Mesendoderm (in vitro differentiated cells): ENCODE data around the gene C19orf67.

Experiments
- DNase-seq: peaks from one replicate; pipeline ENCODE4 v3.0.0; 2013
- H2AK5ac ChIP-seq: 2 replicates; pipeline ENCODE4 v1.6.1; 2013; ENCODE audit warnings: low read length, inconsistent platforms
- H2BK120ac ChIP-seq: 2 replicates; pipeline ENCODE4 v1.6.1; 2013; ENCODE audit warnings: low read depth, mild to moderate bottlenecking, low read length, moderate library complexity, mixed read lengths
- H2BK15ac ChIP-seq: replicated peaks from 2 replicates; pipeline ENCODE4 v1.6.1; 2013; ENCODE audit warnings: low read depth, mild to moderate bottlenecking, moderate library complexity
- H2BK5ac ChIP-seq: 2 replicates; pipeline ENCODE4 v1.6.1; 2013; ENCODE audit warnings: low read length, inconsistent platforms
- H3K18ac ChIP-seq: 2 replicates; pipeline ENCODE4 v1.6.1; 2013; ENCODE audit warnings: mild to moderate bottlenecking, low read length, mixed read lengths
- H3K23ac ChIP-seq: one replicate; pipeline ENCODE4 v1.6.1; 2013; ENCODE audit warnings: low read length
- H3K27ac ChIP-seq: 2 replicates; pipeline ENCODE4 v1.5.1; 2013; ENCODE audit warnings: low read depth, mild to moderate bottlenecking, inconsistent platforms, low read length, moderate library complexity
- H3K27me3 ChIP-seq: 2 replicates; pipeline ENCODE4 v1.6.1; 2013; ENCODE audit warnings: low read length, control low read depth, mild to moderate bottlenecking, inconsistent platforms; ENCODE audit not compliant: insufficient read depth, poor library complexity
- H3K36me3 ChIP-seq: 2 replicates; pipeline ENCODE4 v1.6.1; 2013; ENCODE audit warnings: low read length, inconsistent platforms; ENCODE audit not compliant: control insufficient read depth, insufficient read depth
- H3K4ac ChIP-seq: one replicate; pipeline ENCODE4 v1.6.1; 2013; ENCODE audit warnings: low read depth, mild to moderate bottlenecking, low read length, moderate library complexity
- H3K4me1 ChIP-seq: 2 replicates; pipeline ENCODE4 v1.6.1; 2013; ENCODE audit warnings: low read depth, low read length, inconsistent platforms; ENCODE audit not compliant: control insufficient read depth
- H3K4me2 ChIP-seq: 2 replicates; pipeline ENCODE4 v1.6.1; 2013; ENCODE audit warnings: low read length
- H3K4me3 ChIP-seq: 2 replicates; pipeline ENCODE4 v1.5.1; 2013; ENCODE audit warnings: mild to moderate bottlenecking, low read length
- H3K56ac ChIP-seq: one replicate; pipeline ENCODE4 v1.6.1; 2013; ENCODE audit warnings: low read length
- H3K79me1 ChIP-seq: 2 replicates; pipeline ENCODE4 v1.6.1; 2013; ENCODE audit warnings: low read length, inconsistent platforms
- H3K79me2 ChIP-seq: 2 replicates; pipeline ENCODE4 v1.6.1; 2013; ENCODE audit warnings: mild to moderate bottlenecking, low read length; ENCODE audit not compliant: control insufficient read depth, insufficient read depth
- H3K9ac ChIP-seq: 2 replicates; pipeline ENCODE4 v1.6.1; 2013; ENCODE audit warnings: low read length, inconsistent platforms
- H4K5ac ChIP-seq: one replicate; pipeline ENCODE4 v1.6.1; 2013; ENCODE audit warnings: low read length
- H4K8ac ChIP-seq: one replicate; pipeline ENCODE4 v1.6.1; 2013; ENCODE audit warnings: low read depth, mild to moderate bottlenecking, control low read depth, low read length, moderate library complexity
- WGBS: extraction: QIAGEN DNeasy Blood & Tissue Kit; methylation state at CpG from one replicate; pipeline ENCODE4 v1.1.7; 2013; ENCODE audit warnings: low lambda C conversion rate, missing lambda C conversion rate; ENCODE audit not compliant: insufficient coverage; ENCODE audit errors: extremely low coverage; 5-methylcytosine and 5-hydroxymethylcytosine counted together

Gene C19orf67

DNA sequence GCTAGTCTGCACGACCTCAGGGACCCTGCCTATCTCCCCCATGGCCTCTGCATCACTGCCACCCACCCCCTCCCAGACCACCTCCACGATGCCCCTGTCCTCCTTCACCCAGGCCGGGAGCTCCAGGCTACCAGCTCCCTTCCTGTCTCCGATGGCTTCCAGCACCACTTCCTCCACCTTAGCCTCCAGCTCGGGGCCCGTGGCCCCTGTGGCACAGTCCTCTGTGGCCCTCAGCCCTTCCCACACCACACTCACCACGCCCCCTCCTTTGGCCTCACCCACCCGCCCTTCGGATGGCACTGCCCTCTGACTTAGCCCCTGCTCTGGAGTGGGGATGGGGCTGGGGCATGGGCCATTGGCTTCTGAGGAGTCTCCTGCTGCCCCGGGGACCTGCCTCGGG is 30.9 kb downstream of the C19orf67 start:
- H3K27ac ChIP-seq: no peak overlapping the region
- no peaks in the 10 kb centered on the region for H3K79me2 ChIP-seq
- no peak overlapping the region for H2BK120ac ChIP-seq
- no peak overlapping the region for H3K18ac ChIP-seq
- H3K23ac ChIP-seq: no peak overlapping the region
- no peaks in the 10 kb centered on the region for H3K36me3 ChIP-seq
- no peak overlapping the region for H3K4ac ChIP-seq
- no peak for DNase-seq
- H4K8ac ChIP-seq: no peak overlapping the region
- H3K79me1 ChIP-seq: no peaks in the 10 kb centered on the region
- H2BK5ac ChIP-seq: no peak overlapping the region
- H3K9ac ChIP-seq: no peak overlapping the region
- no peak overlapping the region for H3K56ac ChIP-seq
- H2AK5ac ChIP-seq: no peak overlapping the region
- H3K4me1 ChIP-seq: peaks cover 2% of the 10 kb centered on the region
- H3K27me3 ChIP-seq: peaks cover 2% of the 10 kb centered on the region
- no peak overlapping the region for H3K4me3 ChIP-seq
- H3K4me2 ChIP-seq: no peak overlapping the region
- no peak overlapping the region for H2BK15ac ChIP-seq
- no CpG with 5 or more reads among the region's 11 CpGs for WGBS
- H4K5ac ChIP-seq: no peak overlapping the region

DNA sequence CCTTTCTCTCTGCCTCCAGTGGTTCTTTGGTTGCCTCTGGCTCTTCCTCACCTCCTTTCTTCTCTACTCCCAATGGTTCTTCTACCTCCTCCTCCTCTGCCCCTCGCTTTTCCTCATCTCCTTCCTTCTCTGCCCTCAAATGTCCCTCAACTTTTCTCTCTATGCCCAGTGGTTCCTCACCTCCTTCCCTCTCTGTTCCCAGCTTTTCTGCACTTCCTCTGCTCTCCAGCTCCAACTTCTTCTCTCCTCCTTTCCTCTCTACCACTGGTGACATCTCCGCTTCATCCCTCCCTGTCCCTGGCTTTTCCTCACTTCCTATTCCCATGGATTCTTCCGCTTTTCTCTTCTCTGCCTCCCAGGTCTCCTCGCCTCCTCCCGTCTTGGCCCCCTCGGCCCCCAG is 31.5 kb downstream of the C19orf67 start:
- Histone ChIP-seq H3K27me3 (peaks cover 2% of the 10 kb centered on the region), H3K23ac (no peak overlapping the region), H3K9ac (no peak overlapping the region), H2BK120ac (no peak overlapping the region), H2BK5ac (no peak overlapping the region), H3K4ac (no peak overlapping the region), H3K79me2 (no peaks in the 10 kb centered on the region), H2AK5ac (no peak overlapping the region), H3K79me1 (no peaks in the 10 kb centered on the region), H3K4me1 (peaks cover 2% of the 10 kb centered on the region), H2BK15ac (no peak overlapping the region), H3K4me3 (no peak overlapping the region), H4K8ac (no peak overlapping the region), H3K36me3 (no peaks in the 10 kb centered on the region), H3K4me2 (no peak overlapping the region), H3K27ac (no peak overlapping the region), H3K18ac (no peak overlapping the region), H4K5ac (no peak overlapping the region), H3K56ac (no peak overlapping the region)
- no peak for DNase-seq
- no CpG with 5 or more reads among the region's 6 CpGs for WGBS

DNA sequence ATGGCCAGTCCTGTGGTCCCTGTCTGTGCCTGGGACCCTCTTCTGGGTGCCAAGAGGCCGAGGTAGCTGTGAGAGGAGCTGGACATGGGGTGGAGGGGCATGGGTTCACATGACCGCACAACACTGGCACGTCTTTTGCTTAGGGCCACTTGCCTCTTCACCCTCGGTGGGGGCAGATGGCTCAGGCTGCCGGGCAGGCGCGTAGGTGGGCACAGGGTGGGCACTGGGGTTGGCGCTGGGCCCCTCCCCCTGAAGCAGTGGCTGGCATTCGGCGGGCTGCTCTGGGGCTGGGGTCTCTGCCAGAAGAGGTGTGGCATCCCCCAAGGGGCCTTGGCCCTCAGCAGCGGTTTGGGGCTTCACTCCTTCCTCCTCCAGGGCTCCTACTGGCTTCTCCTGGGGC is 32.1 kb downstream of the C19orf67 start:
- Histone ChIP-seq H3K4me1 (peaks cover 2% of the 10 kb centered on the region), H3K18ac (no peak overlapping the region), H3K23ac (no peak overlapping the region), H4K8ac (no peak overlapping the region), H2BK15ac (no peak overlapping the region), H3K4me3 (no peak overlapping the region), H2AK5ac (no peak overlapping the region), H3K27ac (no peak overlapping the region), H4K5ac (no peak overlapping the region), H2BK120ac (no peak overlapping the region), H3K79me1 (no peaks in the 10 kb centered on the region), H3K27me3 (peaks cover 2% of the 10 kb centered on the region), H3K56ac (no peak overlapping the region), H3K9ac (no peak overlapping the region), H3K4ac (no peak overlapping the region), H3K79me2 (no peaks in the 10 kb centered on the region), H3K36me3 (no peaks in the 10 kb centered on the region), H2BK5ac (no peak overlapping the region), H3K4me2 (no peak overlapping the region)
- WGBS: no CpG with 5 or more reads among the region's 11 CpGs
- DNase-seq: no peak

DNA sequence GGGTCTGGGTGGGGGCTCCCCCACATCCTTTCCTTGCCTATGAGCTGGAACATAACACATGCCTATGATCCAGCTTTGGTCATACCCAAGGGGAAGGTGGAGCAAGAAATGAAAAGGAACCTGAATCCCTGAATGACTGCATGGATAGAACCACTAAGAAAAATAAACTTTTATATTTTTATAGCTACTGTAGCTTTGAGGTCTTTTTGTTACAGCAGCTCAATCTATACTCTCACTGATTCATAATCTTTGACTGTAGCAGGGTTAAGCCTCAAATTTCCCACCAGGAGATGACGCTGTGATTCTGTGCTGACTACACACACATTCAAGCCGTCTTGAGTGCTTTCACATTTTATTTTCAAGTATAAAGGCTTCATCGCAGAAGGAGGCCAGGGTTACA is 32.6 kb downstream of the C19orf67 start:
- H3K9ac ChIP-seq: no peak overlapping the region
- H3K27ac ChIP-seq: no peak overlapping the region
- no peak overlapping the region for H3K4me2 ChIP-seq
- no peak overlapping the region for H3K4ac ChIP-seq
- no peak for DNase-seq
- no CpG with 5 or more reads among the region's 3 CpGs for WGBS
- no peak overlapping the region for H3K18ac ChIP-seq
- no peak overlapping the region for H2BK5ac ChIP-seq
- H3K27me3 ChIP-seq: no peaks in the 10 kb centered on the region
- no peak overlapping the region for H2BK15ac ChIP-seq
- H2BK120ac ChIP-seq: no peak overlapping the region
- no peak overlapping the region for H4K8ac ChIP-seq
- no peak overlapping the region for H2AK5ac ChIP-seq
- H3K23ac ChIP-seq: no peak overlapping the region
- H3K56ac ChIP-seq: no peak overlapping the region
- no peak overlapping the region for H4K5ac ChIP-seq
- no peaks in the 10 kb centered on the region for H3K79me2 ChIP-seq
- no peaks in the 10 kb centered on the region for H3K79me1 ChIP-seq
- peaks cover under 1% of the 10 kb centered on the region for H3K4me1 ChIP-seq
- no peak overlapping the region for H3K4me3 ChIP-seq
- no peaks in the 10 kb centered on the region for H3K36me3 ChIP-seq

DNA sequence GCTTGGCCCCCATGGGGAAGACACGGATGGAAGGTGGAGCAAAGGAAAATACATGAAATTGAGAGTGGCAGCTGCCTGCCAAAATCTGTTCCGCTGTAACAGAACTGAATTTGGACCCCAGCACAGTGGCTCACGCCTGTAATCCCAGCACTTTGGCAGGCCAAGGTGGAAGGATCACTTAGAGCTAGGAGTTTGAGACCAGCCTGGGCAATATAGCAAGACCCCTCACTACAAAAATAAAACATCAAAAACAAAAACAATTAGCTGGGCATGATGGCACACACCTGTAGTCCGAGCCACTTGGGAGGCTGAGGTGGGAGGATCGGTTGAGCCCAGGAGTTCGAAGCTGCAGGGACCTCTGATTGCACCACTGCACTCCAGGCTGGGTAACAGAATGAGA is 33.1 kb downstream of the C19orf67 start:
- Histone ChIP-seq H3K4me3 (no peak overlapping the region), H3K4me1 (no peaks in the 10 kb centered on the region), H3K27ac (no peak overlapping the region), H3K4ac (no peak overlapping the region), H2BK120ac (no peak overlapping the region), H3K56ac (no peak overlapping the region), H3K79me1 (no peaks in the 10 kb centered on the region), H3K4me2 (no peak overlapping the region), H4K8ac (no peak overlapping the region), H3K23ac (no peak overlapping the region), H2BK5ac (no peak overlapping the region), H2AK5ac (no peak overlapping the region), H3K27me3 (no peaks in the 10 kb centered on the region), H4K5ac (no peak overlapping the region), H2BK15ac (no peak overlapping the region), H3K18ac (no peak overlapping the region), H3K9ac (no peak overlapping the region), H3K36me3 (no peaks in the 10 kb centered on the region), H3K79me2 (no peaks in the 10 kb centered on the region)
- no peak for DNase-seq
- WGBS: no CpG with 5 or more reads among the region's 6 CpGs

DNA sequence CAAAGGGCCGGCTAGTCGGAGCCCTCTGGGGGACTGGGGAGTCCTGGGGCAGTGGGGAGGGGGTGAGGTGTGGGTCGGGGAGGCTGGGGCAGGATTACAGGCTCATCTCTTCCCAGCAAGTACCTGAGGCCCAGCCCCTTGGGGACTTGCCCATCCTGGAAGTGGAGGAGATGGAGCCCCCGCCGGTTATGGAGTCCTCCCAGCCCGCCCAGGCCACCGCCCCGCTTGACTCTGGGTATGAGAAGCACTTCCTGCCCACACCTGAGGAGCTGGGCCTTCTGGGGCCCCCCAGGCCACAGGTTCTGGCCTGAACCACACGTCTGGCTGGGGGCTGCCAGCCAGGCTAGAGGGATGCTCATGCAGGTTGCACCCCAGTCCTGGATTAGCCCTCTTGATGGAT is 33.6 kb downstream of the C19orf67 start:
- Histone ChIP-seq H3K18ac (no peak overlapping the region), H3K4ac (no peak overlapping the region), H2BK120ac (no peak overlapping the region), H2AK5ac (no peak overlapping the region), H3K9ac (no peak overlapping the region), H3K56ac (no peak overlapping the region), H3K4me1 (no peaks in the 10 kb centered on the region), H3K23ac (no peak overlapping the region), H3K4me3 (no peak overlapping the region), H3K4me2 (no peak overlapping the region), H3K36me3 (no peaks in the 10 kb centered on the region), H3K27ac (no peak overlapping the region), H4K5ac (no peak overlapping the region), H2BK5ac (no peak overlapping the region), H3K79me2 (no peaks in the 10 kb centered on the region), H2BK15ac (no peak overlapping the region), H4K8ac (no peak overlapping the region), H3K27me3 (no peaks in the 10 kb centered on the region), H3K79me1 (no peaks in the 10 kb centered on the region)
- no CpG with 5 or more reads among the region's 9 CpGs for WGBS
- no peak for DNase-seq
